Tibial nerve (tissue), 4 donors: Measurements from ENCODE around the gene TBC1D9. TPM values are rescaled to one million over a fixed set of nuclear protein-coding genes. Genes with fewer than 3 reads are reported as not detected.

Source experiments
- DNase-seq, 2 donors: peaks; one replicate each; pipeline ENCODE4 v3.0.0-alpha.2; 2019; ENCODE audit warnings: low spot score in 2 of 2
- H3K27ac ChIP-seq, 4 donors: fragments of 200-600 bp; sonication (generic) in 3 of 4; one replicate each; pipeline ENCODE4 v1.5.1; 2017 to 2019; ENCODE audit warnings: mild to moderate bottlenecking in 1 of 4
- H3K27me3 ChIP-seq, 2 donors: fragments of 200-600 bp; sonication (generic) in 1 of 2; one replicate each; pipeline versions ENCODE4 v1.5.1 to v1.6.0; 2017 to 2019
- H3K36me3 ChIP-seq, 3 donors: fragments of 200-600 bp; sonication (generic); one replicate each; pipeline ENCODE4 v1.5.1; 2018 to 2019
- H3K4me1 ChIP-seq, 4 donors: fragments of 200-600 bp; sonication (generic) in 3 of 4; one replicate each; pipeline ENCODE4 v1.5.1; 2017 to 2019
- H3K4me3 ChIP-seq, 4 donors: fragments of 200-600 bp; sonication (generic) in 3 of 4; one replicate each; pipeline ENCODE4 v1.5.1; 2017 to 2019; ENCODE audit warnings: mild to moderate bottlenecking in 1 of 4, moderate library complexity in 1 of 4
- H3K9me3 ChIP-seq, 4 donors: fragments of 200-600 bp; sonication (generic) in 3 of 4; one replicate each; pipeline ENCODE4 v1.5.1; 2017 to 2019
- EP300 ChIP-seq, 2 donors: sonication (generic); formaldehyde crosslinking; IDR thresholded peaks; one replicate each; pipeline ENCODE4 v1.6.1; 2017; ENCODE audit warnings: antibody characterized with exemption in 2 of 2, mild to moderate bottlenecking in 1 of 2
- POLR2A ChIP-seq, 2 donors: fragments of 450-650 bp; IDR thresholded peaks; one replicate each; pipeline ENCODE4 v1.6.1; 2017; ENCODE audit warnings: antibody characterized with exemption in 2 of 2, mild to moderate bottlenecking in 2 of 2, moderate library complexity in 2 of 2
- WGBS, 2 donors: methylation state at CpG; one replicate each; pipeline ENCODE4 v1.1.5; 2018; 5-methylcytosine and 5-hydroxymethylcytosine counted together
- total RNA-seq, 4 donors: library from RNA; depleted of rRNA; stranded (reverse); fragments of >200 nt; gene quantifications; one replicate each; pipeline ENCODE4 v1.1.0, GENCODE V29; 2016
- TF ChIP-seq, protein P1 (sequence below), 5 experiments: fragments of 200-600 bp in 3 of 5; fragments of 450-650 bp in 2 of 5; sonication (generic) in 3 of 5; IDR thresholded peaks; one replicate each; pipeline ENCODE4 v1.5.1; 2016 to 2019; ENCODE audit warnings: antibody characterized with exemption in 5 of 5, mild to moderate bottlenecking in 3 of 5, moderate library complexity in 2 of 5

TBC1D9 gene
- total RNA-seq, 4 donors from 2014 or later, result 18.4 to 23.7 (median 19.6) TPM

GRCh38 chr4:140661550-140661949, 94.6 kb downstream of the TBC1D9 start:
- Histone ChIP-seq H3K4me1 (no peaks in the 10 kb centered on the region), H3K9me3 (no peaks in the 10 kb centered on the region), H3K4me3 (no peak overlapping the region), H3K27ac (no peak overlapping the region), H3K36me3 (peaks cover 0 to 60% (median 0%) of the 10 kb centered on the region in 3 donors), H3K27me3 (no peaks in the 10 kb centered on the region)
- TF ChIP-seq, protein P1, sequence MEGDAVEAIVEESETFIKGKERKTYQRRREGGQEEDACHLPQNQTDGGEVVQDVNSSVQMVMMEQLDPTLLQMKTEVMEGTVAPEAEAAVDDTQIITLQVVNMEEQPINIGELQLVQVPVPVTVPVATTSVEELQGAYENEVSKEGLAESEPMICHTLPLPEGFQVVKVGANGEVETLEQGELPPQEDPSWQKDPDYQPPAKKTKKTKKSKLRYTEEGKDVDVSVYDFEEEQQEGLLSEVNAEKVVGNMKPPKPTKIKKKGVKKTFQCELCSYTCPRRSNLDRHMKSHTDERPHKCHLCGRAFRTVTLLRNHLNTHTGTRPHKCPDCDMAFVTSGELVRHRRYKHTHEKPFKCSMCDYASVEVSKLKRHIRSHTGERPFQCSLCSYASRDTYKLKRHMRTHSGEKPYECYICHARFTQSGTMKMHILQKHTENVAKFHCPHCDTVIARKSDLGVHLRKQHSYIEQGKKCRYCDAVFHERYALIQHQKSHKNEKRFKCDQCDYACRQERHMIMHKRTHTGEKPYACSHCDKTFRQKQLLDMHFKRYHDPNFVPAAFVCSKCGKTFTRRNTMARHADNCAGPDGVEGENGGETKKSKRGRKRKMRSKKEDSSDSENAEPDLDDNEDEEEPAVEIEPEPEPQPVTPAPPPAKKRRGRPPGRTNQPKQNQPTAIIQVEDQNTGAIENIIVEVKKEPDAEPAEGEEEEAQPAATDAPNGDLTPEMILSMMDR (IDR thresholded peaks at IDR 0.05), result no peak
- TF ChIP-seq POLR2A (IDR thresholded peaks at IDR 0.05), result no peak
- TF ChIP-seq EP300 (IDR thresholded peaks at IDR 0.05), result no peak
- WGBS, 2 donors, result 95 to 96% methylated on average over 1 of the region's 1 CpG
- DNase-seq, result no peak

DNA sequence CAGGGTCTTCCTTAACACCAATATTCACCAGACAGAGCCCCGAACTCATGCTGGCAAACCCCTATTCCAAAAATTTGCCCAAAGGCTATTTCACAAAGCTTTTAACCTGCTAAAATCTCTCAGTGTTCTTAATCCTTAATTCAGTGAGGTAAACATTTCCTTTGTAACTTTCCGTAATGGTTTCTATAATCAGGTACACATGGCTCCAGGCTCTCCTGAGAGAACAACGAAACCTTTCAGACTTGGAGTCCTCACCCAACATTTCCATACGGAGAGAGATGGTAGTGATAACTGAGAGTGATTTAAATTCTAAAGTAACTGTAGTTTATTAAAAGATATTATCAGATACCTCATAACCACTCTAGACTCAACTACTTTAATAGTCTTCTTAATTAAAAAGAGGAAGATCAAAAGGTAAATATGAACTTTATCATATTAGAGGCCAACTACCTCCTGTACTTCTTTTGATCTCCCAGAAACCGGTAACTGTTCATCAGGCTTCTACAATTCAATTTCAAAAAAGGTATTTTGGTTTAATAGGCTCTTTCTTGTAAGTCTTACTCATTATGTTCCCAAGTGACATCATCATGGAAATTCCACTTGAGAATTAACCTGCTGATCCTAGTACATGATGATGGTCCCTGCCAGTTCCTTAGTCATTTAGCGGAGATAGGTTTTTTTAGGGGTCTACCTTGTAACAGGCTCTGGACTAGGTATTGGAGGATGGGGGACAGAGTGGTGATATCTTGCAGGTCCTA, 96.1 kb downstream of the TBC1D9 start:
- DNase-seq, result no peak
- 86 to 90% methylated on average over 6 of the region's 6 CpGs for WGBS, 2 donors

GRCh38 chr4:140654495-140654814, 101.7 kb downstream of the TBC1D9 start:
- Histone ChIP-seq H3K9me3 (no peaks in the 10 kb centered on the region), H3K4me3 (no peak overlapping the region), H3K27ac (no peak overlapping the region), H3K36me3 (peaks cover 0 to 71% (median 9%) of the 10 kb centered on the region in 3 donors), H3K4me1 (no peaks in the 10 kb centered on the region), H3K27me3 (no peaks in the 10 kb centered on the region)
- 92 to 96% methylated on average over 1 of the region's 1 CpG for WGBS, 2 donors
- TF ChIP-seq EP300 (IDR thresholded peaks at IDR 0.05) (no peak), POLR2A (IDR thresholded peaks at IDR 0.05) (no peak)
- TF ChIP-seq, protein P1 (IDR thresholded peaks at IDR 0.05), result no peak
- DNase-seq, result no peak

More for the DNA sequence above, 96.1 kb downstream of the TBC1D9 start:
- no peak overlapping the region for H3K4me3 ChIP-seq
- no peaks in the 10 kb centered on the region for H3K27me3 ChIP-seq
- H3K36me3 ChIP-seq, result peaks cover 0 to 69% (median 9%) of the 10 kb centered on the region in 3 donors
- TF ChIP-seq, protein P1 (IDR thresholded peaks at IDR 0.05), result no peak
- TF ChIP-seq POLR2A (IDR thresholded peaks at IDR 0.05), result no peak
- no peak for TF ChIP-seq EP300 (IDR thresholded peaks at IDR 0.05)
- H3K9me3 ChIP-seq, result no peaks in the 10 kb centered on the region
- no peak overlapping the region for H3K27ac ChIP-seq
- no peaks in the 10 kb centered on the region for H3K4me1 ChIP-seq

GRCh38 chr4:140653718-140654494, 102.3 kb downstream of the TBC1D9 start:
- DNase-seq, result no peak
- WGBS, 2 donors, result 51 to 54% methylated on average over 8 of the region's 8 CpGs
- Histone ChIP-seq H3K4me3 (no peak overlapping the region), H3K36me3 (peaks cover 0 to 65% (median 9%) of the 10 kb centered on the region in 3 donors), H3K4me1 (no peaks in the 10 kb centered on the region), H3K9me3 (no peaks in the 10 kb centered on the region), H3K27ac (no peak overlapping the region), H3K27me3 (no peaks in the 10 kb centered on the region)
- TF ChIP-seq, protein P1 (IDR thresholded peaks at IDR 0.05), result no peak
- TF ChIP-seq POLR2A (IDR thresholded peaks at IDR 0.05), result no peak
- TF ChIP-seq EP300 (IDR thresholded peaks at IDR 0.05), result no peak

DNA sequence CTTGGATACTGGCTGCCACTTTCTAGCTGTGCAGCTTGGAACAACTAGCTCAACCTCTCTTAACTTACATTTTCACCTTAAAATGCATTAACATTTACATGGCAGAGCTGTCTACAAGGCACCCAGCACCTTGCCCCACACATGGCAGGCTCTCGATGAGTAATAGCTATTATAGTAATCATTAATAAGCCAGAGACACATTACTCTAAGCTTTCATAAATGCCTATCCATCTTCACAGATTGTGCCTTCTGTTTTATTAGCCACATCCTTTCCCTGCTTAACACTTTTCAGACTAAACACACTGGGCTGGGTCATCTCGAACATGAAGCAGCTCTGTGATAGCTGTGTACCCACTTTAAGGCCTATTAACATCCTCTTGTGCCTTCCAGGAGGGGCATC, 103.6 kb downstream of the TBC1D9 start:
- Histone ChIP-seq H3K9me3 (no peaks in the 10 kb centered on the region), H3K36me3 (peaks cover 0 to 53% (median 9%) of the 10 kb centered on the region in 3 donors), H3K4me1 (no peaks in the 10 kb centered on the region), H3K27ac (no peak overlapping the region), H3K4me3 (no peak overlapping the region), H3K27me3 (no peaks in the 10 kb centered on the region)
- 94 to 100% methylated on average over 2 of the region's 2 CpGs for WGBS, 2 donors
- no peak for TF ChIP-seq POLR2A (IDR thresholded peaks at IDR 0.05)
- no peak for TF ChIP-seq EP300 (IDR thresholded peaks at IDR 0.05)
- TF ChIP-seq, protein P1 (IDR thresholded peaks at IDR 0.05), result no peak
- DNase-seq, result no peak
